Measurements from ENCODE around the gene SMIM10L1. TPM values are rescaled to one million over a fixed set of nuclear protein-coding genes. Genes with fewer than 3 reads are reported as not detected.

Gene SMIM10L1
- total and polyA plus RNA-seq, 2 of the 8 experiments (the other 6 are each of a cell fraction or from before 2014, with no cell fraction given): 3.7 to 14.2 TPM

- H2BK120ac ChIP-seq (replicated peaks; ENCODE audit: low read depth, low read length): no peak overlapping the region
- ChIA-PET CTCF (ENCODE audit: partially characterized antibody) (no interaction called here), POLR2A (ENCODE audit: partially characterized antibody) (interaction anchor here (0.8 kb wide), 1 partner anchor 27 kb away, joined by 3 read pairs; the partner anchor contains the start of gene SMIM10L1)
- no peak overlapping the region for H2BK20ac ChIP-seq (ENCODE audit: low read length)
- no peaks in the 10 kb centered on the region for H3K23me2 ChIP-seq (ENCODE audit: low read depth, low read length)
- H4K91ac ChIP-seq (replicated peaks; ENCODE audit: insufficient read length, low read length): no peak overlapping the region
- H2BK5ac ChIP-seq (ENCODE audit: low read depth, low read length): no peak overlapping the region
- H3K4me2 ChIP-seq (ENCODE audit: insufficient read depth in 1 of 2, low read depth in 2 of 2, low read length in 2 of 2): no peak overlapping the region
- FAIRE-seq: no peak
- no peaks in the 10 kb centered on the region for H3K27me3 ChIP-seq (replicated peaks in 1 of 4; ENCODE audit: control insufficient read depth in 3 of 4, extremely low read depth in 1 of 4, insufficient read depth in 3 of 4, low read length in 3 of 4)
- no peak overlapping the region for H4K5ac ChIP-seq (ENCODE audit: insufficient read length, low read depth, low read length)
- no peak overlapping the region for H3K9ac ChIP-seq (replicated peaks in 1 of 4; ENCODE audit: extremely low read depth in 1 of 4, low read depth in 3 of 4, low read length in 3 of 4)
- peaks cover 4 to 80% of the 10 kb centered on the region in 2 experiments; a peak in 3 of 4 replicates for H3K79me2 ChIP-seq (ENCODE audit: control insufficient read depth in 1 of 2, insufficient read depth in 2 of 2, low read length in 2 of 2)
- no peak overlapping the region for H3K56ac ChIP-seq (replicated peaks; ENCODE audit: insufficient read length, low read depth, low read length)
- H3K14ac ChIP-seq (ENCODE audit: insufficient read length): no peak overlapping the region
- H3K79me1 ChIP-seq (ENCODE audit: low read depth, low read length): no peaks in the 10 kb centered on the region
- H3K9me3 ChIP-seq (ENCODE audit: insufficient read depth in 2 of 2, low read depth in 1 of 2, low read length in 1 of 2): peaks cover 0 to 3% of the 10 kb centered on the region in 2 experiments; a peak in 1 of 4 replicates
- H3K23ac ChIP-seq (ENCODE audit: insufficient read length): no peak overlapping the region
- no peak overlapping the region for H2AFZ ChIP-seq (ENCODE audit: low read length)
- no peak overlapping the region for H2BK12ac ChIP-seq (ENCODE audit: low read depth, low read length)
- WGBS, 2 experiments (ENCODE audit: extremely low coverage in 1 of 2, insufficient coverage in 1 of 2, insufficient read length in 1 of 2, insufficient replicate concordance in 2 of 2, low coverage in 1 of 2, low lambda C conversion rate in 2 of 2, missing lambda C conversion rate in 1 of 2): 90% methylated on average over 4 of the region's 5 CpGs; no CpG with 5 or more reads in 1 of the 2 experiments
- H4K20me1 ChIP-seq (replicated peaks in 1 of 2; ENCODE audit: control insufficient read depth in 1 of 2, insufficient read depth in 2 of 2, low read length in 2 of 2): no peaks in the 10 kb centered on the region
- no peak overlapping the region for H2AK5ac ChIP-seq (ENCODE audit: low read depth, low read length)
- H2BK15ac ChIP-seq (ENCODE audit: low read length): no peak overlapping the region
- no peaks in the 10 kb centered on the region for H3K4me1 ChIP-seq (replicated peaks in 1 of 4; ENCODE audit: control insufficient read depth in 3 of 4, insufficient read depth in 4 of 4, low read length in 3 of 4)
- H3K18ac ChIP-seq (ENCODE audit: extremely low read depth, low read length): no peak overlapping the region
- H3K27ac ChIP-seq (ENCODE audit: low read depth, low read length): no peak overlapping the region
- H3K36me3 ChIP-seq (ENCODE audit: control insufficient read depth in 2 of 4, insufficient read depth in 4 of 4, low read length in 3 of 4): peaks cover 0 to 5% (median 0%) of the 10 kb centered on the region in 4 experiments; a peak in 2 of 8 replicates
- H3K4ac ChIP-seq (replicated peaks; ENCODE audit: insufficient read length, low read depth, low read length): no peak overlapping the region
- H4K8ac ChIP-seq (ENCODE audit: extremely low read depth, insufficient read depth, low read length): no peak overlapping the region
- H3K4me3 ChIP-seq (ENCODE audit: extremely low read depth in 1 of 4, insufficient read depth in 2 of 4, low read depth in 3 of 4, low read length in 4 of 4): no peak overlapping the region
- no peak for DNase-seq (ENCODE audit: low read depth in 1 of 2, low spot score in 2 of 2)
- no peak for TF ChIP-seq CBX8 (IDR thresholded peaks at IDR 0.05; ENCODE audit: borderline replicate concordance, low read depth, low read length)
- no peak for TF ChIP-seq HDAC6 (IDR thresholded peaks at IDR 0.05; ENCODE audit: low read depth, low read length)
- TF ChIP-seq TAF7 (optimal IDR thresholded peaks at IDR 0.05; ENCODE audit: borderline replicate concordance, low read depth, low read length): no peak
- no peak for TF ChIP-seq ZNF274 (IDR thresholded peaks at IDR 0.05; ENCODE audit: borderline replicate concordance, extremely low read depth, low read length)
- TF ChIP-seq SP2 (IDR thresholded peaks at IDR 0.05; ENCODE audit: low read length): no peak
- no peak for TF ChIP-seq FOSL1 (IDR thresholded peaks at IDR 0.05; ENCODE audit: insufficient read depth, low read depth, low read length)
- TF ChIP-seq ATF3 (IDR thresholded peaks at IDR 0.05; ENCODE audit: insufficient read depth, low read depth, low read length): no peak
- no peak for TF ChIP-seq EGR1 (IDR thresholded peaks at IDR 0.05; ENCODE audit: borderline replicate concordance, low read depth, low read length)
- no peak for TF ChIP-seq PHF8 (conservative IDR thresholded peaks at IDR 0.05; ENCODE audit: low read depth, low read length)
- TF ChIP-seq SIN3A (conservative IDR thresholded peaks at IDR 0.05 in 1 of 2, IDR thresholded peaks at IDR 0.05 in 1 of 2; ENCODE audit: low read depth in 1 of 2, low read length in 2 of 2): no peak
- TF ChIP-seq ATF2 (IDR thresholded peaks at IDR 0.05; ENCODE audit: low read length): no peak
Measured at GRCh38 chr12:11144297-11144696, 26.7 kb upstream of the SMIM10L1 start.
